Loucy (cell line): Measurements from ENCODE around the gene DENND5B.

ENCODE experiments used
- H2AFZ ChIP-seq: fragments of 200-600 bp; sonication (generic); 2 replicates; pipeline ENCODE4 v1.6.0; 2016; ENCODE audit warnings: antibody characterized with exemption, mild to moderate bottlenecking, low read length, moderate library complexity
- H3F3A ChIP-seq: fragments of 200-600 bp; 2 replicates; pipeline ENCODE4 v1.6.0; 2016; ENCODE audit warnings: antibody characterized with exemption, low read depth, mild to moderate bottlenecking
- H3K27me3 ChIP-seq: fragments of 200-600 bp; sonication (generic); 2 replicates; pipeline ENCODE4 v1.6.1; 2014; ENCODE audit warnings: low read length, mild to moderate bottlenecking; ENCODE audit not compliant: insufficient read depth, poor library complexity, severe bottlenecking
- H3K36me3 ChIP-seq: fragments of 200-600 bp; sonication (generic); 2 replicates; pipeline ENCODE4 v1.6.1; 2016; ENCODE audit warnings: low read length; ENCODE audit not compliant: insufficient read depth
- H3K4me1 ChIP-seq: fragments of 200-600 bp; sonication (generic); 2 replicates; pipeline ENCODE4 v1.5.1; 2014; ENCODE audit warnings: low read length, mild to moderate bottlenecking; ENCODE audit not compliant: insufficient read depth, poor library complexity, severe bottlenecking
- H3K4me2 ChIP-seq: fragments of 200-600 bp; sonication (generic); 2 replicates; pipeline ENCODE4 v1.6.0; 2014; ENCODE audit warnings: antibody characterized with exemption, low read length, low read depth, mild to moderate bottlenecking; ENCODE audit not compliant: poor library complexity, severe bottlenecking
- H3K4me3 ChIP-seq: fragments of 200-600 bp; sonication (generic); 2 replicates; pipeline ENCODE4 v1.5.1; 2014; ENCODE audit warnings: low read length, mild to moderate bottlenecking, mixed read lengths; ENCODE audit not compliant: poor library complexity, severe bottlenecking
- H3K79me2 ChIP-seq: fragments of 200-600 bp; sonication (generic); 2 replicates; pipeline ENCODE4 v1.6.1; 2014; ENCODE audit warnings: low read length; ENCODE audit not compliant: insufficient read depth
- H3K9ac ChIP-seq: fragments of 200-600 bp; sonication (generic); 2 replicates; pipeline ENCODE4 v1.6.0; 2014; ENCODE audit warnings: mild to moderate bottlenecking, low read depth, low read length, moderate library complexity; ENCODE audit not compliant: poor library complexity, severe bottlenecking
- H3K9me2 ChIP-seq: fragments of 200-600 bp; sonication (generic); replicated peaks from 2 replicates; pipeline ENCODE4 v1.6.1; 2016; ENCODE audit warnings: low read depth, low read length, mixed read lengths
- H3K9me3 ChIP-seq: fragments of 200-600 bp; sonication (generic); 2 replicates; pipeline ENCODE4 v1.6.1; 2014; ENCODE audit warnings: mild to moderate bottlenecking, antibody characterized with exemption, low read length, low read depth; ENCODE audit not compliant: insufficient read depth
- H4K20me1 ChIP-seq: fragments of 200-600 bp; sonication (generic); 2 replicates; pipeline ENCODE4 v1.6.0; 2014; ENCODE audit warnings: antibody characterized with exemption, low read length, mild to moderate bottlenecking; ENCODE audit not compliant: insufficient read depth, poor library complexity, severe bottlenecking
- EZH2phosphoT487 ChIP-seq: fragments of 200-600 bp; IDR thresholded peaks from 2 replicates; pipeline ENCODE4 v1.6.1; 2018; ENCODE audit warnings: antibody characterized with exemption, mild to moderate bottlenecking, moderate library complexity, borderline replicate concordance
- TF ChIP-seq, protein P1 (sequence below): fragments of 200-600 bp; sonication (generic); conservative IDR thresholded peaks from 2 replicates; pipeline ENCODE4 v1.5.1; 2014; ENCODE audit warnings: mild to moderate bottlenecking, antibody characterized with exemption, low read length

The DENND5B gene

DNA sequence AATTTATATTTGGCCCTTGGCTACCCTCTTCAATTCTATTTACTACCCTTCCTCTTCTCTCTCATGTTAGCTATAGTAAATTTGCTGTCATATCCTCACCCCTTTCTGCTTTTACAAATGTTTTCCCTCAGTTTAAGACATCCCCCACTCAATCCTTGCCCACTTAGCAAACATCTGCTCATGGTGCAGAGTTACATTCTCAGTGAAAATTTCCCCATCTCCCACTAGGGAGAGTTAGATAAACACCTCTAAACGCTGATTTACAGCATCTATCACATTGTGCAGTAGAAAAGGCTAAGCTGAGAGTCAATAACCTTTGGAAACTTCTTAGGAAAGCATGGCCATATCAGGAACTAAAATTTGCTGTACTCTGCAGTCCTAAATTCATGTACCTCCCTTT is 69.0 kb downstream of the DENND5B start:
- H3K9me3 ChIP-seq: no peaks in the 10 kb centered on the region
- H3K27me3 ChIP-seq: no peaks in the 10 kb centered on the region
- H3K4me2 ChIP-seq: no peak overlapping the region
- H3K9me2 ChIP-seq: no peaks in the 10 kb centered on the region
- H2AFZ ChIP-seq: no peak overlapping the region
- no peaks in the 10 kb centered on the region for H3F3A ChIP-seq
- no peaks in the 10 kb centered on the region for H3K79me2 ChIP-seq
- no peak overlapping the region for H3K9ac ChIP-seq
- no peak overlapping the region for H3K4me3 ChIP-seq
- TF ChIP-seq, protein P1, sequence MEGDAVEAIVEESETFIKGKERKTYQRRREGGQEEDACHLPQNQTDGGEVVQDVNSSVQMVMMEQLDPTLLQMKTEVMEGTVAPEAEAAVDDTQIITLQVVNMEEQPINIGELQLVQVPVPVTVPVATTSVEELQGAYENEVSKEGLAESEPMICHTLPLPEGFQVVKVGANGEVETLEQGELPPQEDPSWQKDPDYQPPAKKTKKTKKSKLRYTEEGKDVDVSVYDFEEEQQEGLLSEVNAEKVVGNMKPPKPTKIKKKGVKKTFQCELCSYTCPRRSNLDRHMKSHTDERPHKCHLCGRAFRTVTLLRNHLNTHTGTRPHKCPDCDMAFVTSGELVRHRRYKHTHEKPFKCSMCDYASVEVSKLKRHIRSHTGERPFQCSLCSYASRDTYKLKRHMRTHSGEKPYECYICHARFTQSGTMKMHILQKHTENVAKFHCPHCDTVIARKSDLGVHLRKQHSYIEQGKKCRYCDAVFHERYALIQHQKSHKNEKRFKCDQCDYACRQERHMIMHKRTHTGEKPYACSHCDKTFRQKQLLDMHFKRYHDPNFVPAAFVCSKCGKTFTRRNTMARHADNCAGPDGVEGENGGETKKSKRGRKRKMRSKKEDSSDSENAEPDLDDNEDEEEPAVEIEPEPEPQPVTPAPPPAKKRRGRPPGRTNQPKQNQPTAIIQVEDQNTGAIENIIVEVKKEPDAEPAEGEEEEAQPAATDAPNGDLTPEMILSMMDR: no peak
- TF ChIP-seq EZH2phosphoT487: no peak
- H3K36me3 ChIP-seq: no peaks in the 10 kb centered on the region
- peaks cover 6% of the 10 kb centered on the region for H3K4me1 ChIP-seq
- H4K20me1 ChIP-seq: no peaks in the 10 kb centered on the region

DNA sequence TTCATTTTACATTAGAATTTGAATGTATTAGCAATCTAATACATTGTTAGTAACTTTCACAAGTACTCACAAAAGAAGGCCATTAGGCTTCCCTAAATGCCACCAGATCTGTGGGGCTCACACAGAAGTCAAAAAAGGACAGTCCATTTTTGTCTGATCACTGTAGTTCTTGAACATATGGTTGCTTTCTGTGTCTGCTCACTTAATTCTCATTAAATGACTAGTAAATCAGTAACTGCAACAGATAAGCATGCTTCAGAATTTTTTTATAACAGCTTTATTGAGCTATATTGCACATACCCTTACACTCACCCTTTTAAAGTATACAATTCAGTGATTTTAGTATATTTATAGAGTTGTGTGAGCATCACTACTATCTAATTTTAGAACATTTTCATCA is 71.4 kb downstream of the DENND5B start:
- TF ChIP-seq EZH2phosphoT487: no peak
- TF ChIP-seq, protein P1: no peak
- Histone ChIP-seq H3F3A (no peaks in the 10 kb centered on the region), H3K36me3 (no peaks in the 10 kb centered on the region), H2AFZ (no peak overlapping the region), H3K4me2 (no peak overlapping the region), H3K79me2 (no peaks in the 10 kb centered on the region), H3K9me3 (no peaks in the 10 kb centered on the region), H3K9ac (no peak overlapping the region), H3K4me1 (no peaks in the 10 kb centered on the region), H3K4me3 (no peak overlapping the region), H3K27me3 (no peaks in the 10 kb centered on the region), H3K9me2 (no peaks in the 10 kb centered on the region), H4K20me1 (no peaks in the 10 kb centered on the region)

DNA sequence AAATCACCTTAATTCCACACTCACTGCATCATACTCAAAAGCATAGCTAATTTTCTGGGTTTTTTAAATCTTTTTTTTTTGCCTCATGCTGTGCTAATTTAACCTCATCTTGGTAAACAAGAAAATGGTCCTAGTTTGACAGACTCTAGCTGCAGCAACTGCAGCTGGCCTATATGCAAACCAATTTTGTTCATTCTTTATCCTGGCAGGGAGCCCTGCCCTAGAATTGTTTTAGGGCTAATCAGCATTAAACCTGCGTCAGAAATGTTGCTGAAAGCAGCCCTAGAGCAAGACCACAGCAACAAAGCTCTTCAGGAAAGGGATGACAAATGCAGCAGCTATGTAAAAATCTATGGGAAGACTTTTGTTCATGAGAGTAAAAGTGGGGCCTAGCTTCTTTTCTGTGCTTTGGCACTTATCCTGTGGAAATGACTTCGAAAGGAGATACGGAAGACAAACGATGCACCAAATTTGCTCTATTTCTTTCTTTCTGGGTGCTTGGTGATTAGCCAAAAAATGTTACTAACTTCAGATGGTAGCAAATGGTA is 72.2 kb downstream of the DENND5B start:
- Histone ChIP-seq H3K9me2 (no peaks in the 10 kb centered on the region), H3K4me2 (no peak overlapping the region), H3K9me3 (no peaks in the 10 kb centered on the region), H3K4me1 (no peaks in the 10 kb centered on the region), H3K36me3 (no peaks in the 10 kb centered on the region), H3K79me2 (no peaks in the 10 kb centered on the region), H4K20me1 (no peaks in the 10 kb centered on the region), H3K4me3 (no peak overlapping the region), H3K9ac (no peak overlapping the region), H3K27me3 (no peaks in the 10 kb centered on the region), H2AFZ (no peak overlapping the region), H3F3A (no peaks in the 10 kb centered on the region)
- TF ChIP-seq EZH2phosphoT487: no peak
- TF ChIP-seq, protein P1: no peak
